ENCODE measurements around the gene TSBP1. TPM values are rescaled to one million over a fixed set of nuclear protein-coding genes. Genes with fewer than 3 reads are reported as not detected.

The TSBP1 gene
- total RNA-seq, 2 experiments from 2014 or later: not detected

DNA sequence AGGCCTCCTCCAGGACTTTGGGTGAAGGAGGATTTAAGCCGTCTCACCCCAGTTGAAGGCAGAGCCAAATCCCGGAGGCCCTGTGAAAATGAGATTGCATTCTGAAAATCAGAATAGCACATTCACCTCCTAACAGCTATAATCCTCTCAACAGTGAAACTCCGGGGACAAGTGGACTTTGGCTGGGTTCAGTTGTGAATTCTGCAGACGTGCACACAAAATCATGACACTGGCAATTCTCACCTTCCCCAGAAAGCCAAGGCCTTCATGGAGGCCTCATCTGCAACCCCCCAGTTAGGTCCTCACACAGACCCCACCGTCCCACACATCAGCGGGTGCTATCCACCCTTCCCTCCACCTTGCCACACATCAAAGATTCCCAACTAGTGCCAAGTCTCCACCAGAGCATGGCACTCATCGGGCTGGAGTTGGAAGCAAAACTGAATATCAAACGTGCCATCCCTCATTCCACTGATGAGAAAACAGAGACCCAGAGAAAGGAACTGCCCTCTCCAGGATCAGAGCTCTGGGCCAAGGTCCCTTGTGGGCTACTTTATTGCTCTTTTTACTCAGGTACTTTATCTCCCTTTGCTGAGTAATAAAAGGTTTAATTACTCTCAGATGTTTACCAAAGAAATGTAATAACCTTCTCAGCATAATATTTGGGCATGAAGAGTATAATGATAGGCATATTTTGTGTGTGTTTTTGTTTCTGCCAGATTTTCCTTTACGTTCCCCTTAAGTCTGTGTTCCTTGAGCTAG lies 40.0 kb upstream of the TSBP1 start:
- ChIA-PET POLR2A (interaction anchor here (0.7 kb wide), 1 partner anchor 292 kb away, joined by 4 read pairs; no protein-coding TSS in a partner anchor), CTCF (interaction anchor here (0.7 to 6.2 kb wide), 8 partner anchors 8 to 457 kb away, joined by 3 to 68 read pairs (median 27); partner anchors contain the start of gene BTNL2)
- TF ChIP-seq, protein P1, sequence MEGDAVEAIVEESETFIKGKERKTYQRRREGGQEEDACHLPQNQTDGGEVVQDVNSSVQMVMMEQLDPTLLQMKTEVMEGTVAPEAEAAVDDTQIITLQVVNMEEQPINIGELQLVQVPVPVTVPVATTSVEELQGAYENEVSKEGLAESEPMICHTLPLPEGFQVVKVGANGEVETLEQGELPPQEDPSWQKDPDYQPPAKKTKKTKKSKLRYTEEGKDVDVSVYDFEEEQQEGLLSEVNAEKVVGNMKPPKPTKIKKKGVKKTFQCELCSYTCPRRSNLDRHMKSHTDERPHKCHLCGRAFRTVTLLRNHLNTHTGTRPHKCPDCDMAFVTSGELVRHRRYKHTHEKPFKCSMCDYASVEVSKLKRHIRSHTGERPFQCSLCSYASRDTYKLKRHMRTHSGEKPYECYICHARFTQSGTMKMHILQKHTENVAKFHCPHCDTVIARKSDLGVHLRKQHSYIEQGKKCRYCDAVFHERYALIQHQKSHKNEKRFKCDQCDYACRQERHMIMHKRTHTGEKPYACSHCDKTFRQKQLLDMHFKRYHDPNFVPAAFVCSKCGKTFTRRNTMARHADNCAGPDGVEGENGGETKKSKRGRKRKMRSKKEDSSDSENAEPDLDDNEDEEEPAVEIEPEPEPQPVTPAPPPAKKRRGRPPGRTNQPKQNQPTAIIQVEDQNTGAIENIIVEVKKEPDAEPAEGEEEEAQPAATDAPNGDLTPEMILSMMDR (IDR thresholded peaks at IDR 0.05): no peak
- Mint-ChIP-seq H3K27me3 (peaks cover 46% of the 10 kb centered on the region), H3K36me3 (ENCODE audit: low read depth) (no peaks in the 10 kb centered on the region), H3K27ac (no peak overlapping the region), H3K4me3 (no peak overlapping the region), H3K9me3 (no peaks in the 10 kb centered on the region), H3K4me1 (ENCODE audit: low read depth) (no peaks in the 10 kb centered on the region)
- intact Hi-C loops (cut with micrococcal nuclease): loop anchor here (2.0 to 5.0 kb wide), 2 partner anchors 285 to 386 kb away; no protein-coding TSS in a partner anchor
- DNase-seq (no peak), ATAC-seq (no peak)

DNA sequence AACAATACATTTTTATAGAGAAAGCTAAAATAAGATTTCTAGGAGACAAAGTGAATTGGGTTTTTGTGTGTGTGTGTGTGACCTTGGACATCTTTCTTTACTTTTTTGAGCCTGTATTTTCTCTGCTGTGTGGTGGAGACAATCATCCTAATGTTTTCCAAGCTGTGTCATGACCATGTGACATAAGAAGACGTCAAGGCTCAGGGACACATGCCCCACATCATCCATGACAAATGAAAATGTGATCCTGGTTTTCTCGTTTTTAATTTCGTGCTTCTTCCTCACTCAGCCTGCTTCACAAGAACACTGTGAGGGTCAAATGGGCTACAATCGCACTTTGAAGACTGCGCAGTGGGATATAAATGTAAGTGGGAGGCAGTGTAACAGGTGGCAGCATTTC lies 39.2 kb upstream of the TSBP1 start:
- peaks cover 42% of the 10 kb centered on the region for H3K27me3 Mint-ChIP-seq
- POLR2A ChIA-PET: interaction anchor here (0.7 kb wide), 1 partner anchor 293 kb away, joined by 4 read pairs; no protein-coding TSS in a partner anchor
- ATAC-seq: no peak

DNA sequence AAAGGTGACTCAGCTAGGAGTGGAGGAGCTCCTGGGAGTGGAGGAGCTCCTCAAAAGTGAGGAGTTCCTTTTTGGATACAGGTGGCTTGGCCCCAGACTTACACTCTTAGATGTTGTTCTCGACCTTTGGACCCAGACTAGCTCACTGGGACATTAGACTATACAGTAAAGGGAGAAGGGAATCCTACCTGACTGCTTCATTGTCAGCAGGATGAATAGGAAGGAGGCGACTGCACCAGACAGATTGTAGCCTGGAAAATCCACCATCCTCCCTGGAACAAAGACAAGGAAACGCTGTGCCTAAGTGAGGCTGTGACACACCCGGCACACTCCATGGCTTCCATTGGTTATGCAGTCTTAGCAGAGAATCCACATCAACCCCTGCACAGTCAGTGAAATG lies 35.2 kb upstream of the TSBP1 start, which contains the start of gene BTNL2:
BTNL2 (minus strand) TSS at position 325 of the 400 bp plus-strand sequence; CDS start at position 267, 58 bp downstream.
- no peaks in the 10 kb centered on the region for H3K36me3 Mint-ChIP-seq (ENCODE audit: low read depth)
- H3K27me3 Mint-ChIP-seq: peaks cover 37% of the 10 kb centered on the region
- intact Hi-C loops (cut with micrococcal nuclease): no loop called here
- ChIA-PET CTCF (interaction anchor here (1.0 to 7.4 kb wide), 3 partner anchors 8 to 381 kb away, joined by 3 to 60 read pairs (median 3); no protein-coding TSS in a partner anchor), POLR2A (no interaction called here)
- TF ChIP-seq, protein P1 (IDR thresholded peaks at IDR 0.05): no peak
- DNase-seq (no peak), ATAC-seq (no peak)
- no peak within 1 kb of the TSS for H3K27ac Mint-ChIP-seq
- H3K4me3 Mint-ChIP-seq: no peak within 1 kb of the TSS
- H3K9me3 Mint-ChIP-seq: no peaks in the 10 kb centered on the region
- H3K4me1 Mint-ChIP-seq (ENCODE audit: low read depth): no peaks in the 10 kb centered on the region

More for the DNA sequence above, 39.2 kb upstream of the TSBP1 start:
- Mint-ChIP-seq H3K27ac (no peak overlapping the region), H3K9me3 (no peaks in the 10 kb centered on the region), H3K36me3 (ENCODE audit: low read depth) (no peaks in the 10 kb centered on the region), H3K4me3 (no peak overlapping the region), H3K4me1 (ENCODE audit: low read depth) (no peaks in the 10 kb centered on the region)
- TF ChIP-seq, protein P1 (IDR thresholded peaks at IDR 0.05): no peak
- CTCF ChIA-PET: interaction anchor here (0.7 to 2.0 kb wide), 3 partner anchors 12 to 376 kb away, joined by 4 to 9 read pairs (median 4); no protein-coding TSS in a partner anchor
- no peak for DNase-seq
- intact Hi-C loops (cut with micrococcal nuclease): loop anchor here (5.0 kb wide), 1 partner anchor 386 kb away; no protein-coding TSS in a partner anchor

DNA sequence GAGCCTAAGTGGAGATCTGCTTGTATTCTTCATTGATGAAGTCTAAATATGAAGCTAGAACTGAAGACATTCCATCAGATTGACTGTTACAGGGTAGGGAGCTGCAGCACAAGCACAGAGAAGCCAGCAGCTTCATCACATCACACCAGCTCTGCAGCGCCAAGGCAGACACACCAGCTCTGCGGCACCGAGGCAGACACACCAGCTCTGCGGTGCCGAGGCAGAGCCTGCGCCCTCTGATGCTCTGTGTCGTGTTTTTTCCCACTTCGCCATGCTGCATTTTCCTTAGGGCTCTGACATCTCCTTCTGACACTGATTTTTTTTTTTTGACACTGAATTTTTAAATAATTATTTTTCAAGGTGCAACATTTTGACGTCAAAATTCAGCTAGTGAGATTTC lies 34.5 kb upstream of the TSBP1 start:
- ChIA-PET CTCF (interaction anchor here (0.6 to 7.4 kb wide), 4 partner anchors 9 to 381 kb away, joined by 3 to 60 read pairs (median 3); no protein-coding TSS in a partner anchor), POLR2A (interaction anchor here (0.7 kb wide), 1 partner anchor 472 kb away, joined by 3 read pairs; no protein-coding TSS in a partner anchor)
- intact Hi-C loops (cut with micrococcal nuclease): no loop called here
- Mint-ChIP-seq H3K27me3 (peaks cover 36% of the 10 kb centered on the region), H3K36me3 (ENCODE audit: low read depth) (no peaks in the 10 kb centered on the region), H3K9me3 (no peaks in the 10 kb centered on the region), H3K4me3 (no peak overlapping the region), H3K27ac (no peak overlapping the region), H3K4me1 (ENCODE audit: low read depth) (no peaks in the 10 kb centered on the region)
- ATAC-seq (no peak), DNase-seq (no peak)
- TF ChIP-seq, protein P1 (IDR thresholded peaks at IDR 0.05): no peak

Data from activated CD8-positive, alpha-beta T cell treated with anti-CD3 and anti-CD28 coated beads for 36 hours (primary cell).